K562 (cell line): ENCODE data around the gene ZBTB20. TPM values are rescaled to one million over a fixed set of nuclear protein-coding genes. Genes with fewer than 3 reads are reported as not detected.

Experiments used
- ATAC-seq: fragments of 200-7000 bp; cut with Tn5 transposase; 3 replicates; pipeline ENCODE4 v1.9.1; 2020; ENCODE audit warnings: moderate library complexity
- BruUV-seq: library from RNA; stranded (reverse); fragments of 400-500 nt; replicated peaks from 2 replicates; lab custom pipeline; 2021; lab: Mats Ljungman, UMichigan
- CTCF ChIA-PET: fragments of 300-600 bp; formaldehyde crosslinking; extraction: SDS; loops from one replicate; lab custom pipeline; 2021; ENCODE audit warnings: low intra/inter-chr PET ratio; lab: Yijun Ruan, JAX
- POLR2A ChIA-PET: fragments of 300-600, 350-650 bp; sonication (Branson Sonifier 250); formaldehyde crosslinking; extraction: SDS; loops from one replicate; lab custom pipeline; 2021; ENCODE audit warnings: antibody characterized with exemption, inconsistent platforms; lab: Yijun Ruan, JAX
- DNase-seq, 4 experiments: peaks; one replicate each; pipeline versions ENCODE4 v3.0.0 to v3.0.0-alpha.2; 2011 to 2018; ENCODE audit warnings: low spot score in 3 of 4, mixed read lengths in 3 of 4; ENCODE audit errors: extremely low read depth in 1 of 4
- FAIRE-seq: peaks from 2 replicates; lab custom pipeline; 2011; peaks lifted over from hg19 to GRCh38; lab: Jason Lieb, UNC
- H2AFZ ChIP-seq: 2 replicates; pipeline ENCODE4 v1.6.0; 2011; ENCODE audit warnings: low read depth, low read length, control low read depth, inconsistent platforms
- H3K27ac ChIP-seq: fragments of 200-600 bp; 3 replicates; pipeline ENCODE4 v1.8.0; 2011; ENCODE audit warnings: low read depth, mild to moderate bottlenecking, control low read depth, inconsistent platforms, low read length, moderate library complexity, mixed read lengths; ENCODE audit errors: extremely low read depth
- H3K27me3 ChIP-seq, 2 experiments: fragments of 300-600 bp in 1 of 2; 2 replicates in 1 of 2; 3 replicates in 1 of 2; pipeline versions ENCODE4 v1.6.0 to v1.8.0; 2011; ENCODE audit warnings: inconsistent platforms in 2 of 2, low read length in 2 of 2, mild to moderate bottlenecking in 1 of 2, mixed read lengths in 1 of 2, moderate library complexity in 1 of 2; ENCODE audit not compliant: control insufficient read depth in 2 of 2, insufficient read depth in 2 of 2
- H3K36me3 ChIP-seq: fragments of 300-600 bp; 3 replicates; pipeline ENCODE4 v1.8.0; 2011; ENCODE audit warnings: mild to moderate bottlenecking, low read length, inconsistent platforms; ENCODE audit not compliant: control insufficient read depth, insufficient read depth
- H3K4me1 ChIP-seq, 2 experiments: fragments of 200-600 bp in 1 of 2; replicated peaks in 1 of 2; 2 replicates in 1 of 2; 3 replicates in 1 of 2; pipeline versions ENCODE4 v1.5.1 to v1.8.0; 2011; ENCODE audit warnings: inconsistent platforms in 2 of 2, low read length in 2 of 2, mild to moderate bottlenecking in 1 of 2, mixed read lengths in 1 of 2, moderate library complexity in 1 of 2; ENCODE audit not compliant: control insufficient read depth in 2 of 2, insufficient read depth in 2 of 2
- H3K4me2 ChIP-seq: 2 replicates; pipeline ENCODE4 v1.6.1; 2011; ENCODE audit warnings: low read length, control low read depth, inconsistent platforms, mixed read lengths; ENCODE audit not compliant: insufficient read depth
- H3K4me3 ChIP-seq: fragments of 200-600 bp; sonication (generic), shearing (Covaris generic); 2 replicates; pipeline ENCODE4 v1.5.1; 2016; ENCODE audit warnings: control low read depth, inconsistent platforms
- H3K79me2 ChIP-seq: fragments of 200-600 bp; 3 replicates; pipeline ENCODE4 v1.8.0; 2011; ENCODE audit warnings: low read length, inconsistent platforms; ENCODE audit not compliant: control insufficient read depth, insufficient read depth
- H3K9ac ChIP-seq, 2 experiments: 2 replicates each; pipeline versions ENCODE4 v1.6.0 to v1.6.1; 2011; ENCODE audit warnings: low read depth in 2 of 2, low read length in 2 of 2, control low read depth in 1 of 2, inconsistent platforms in 1 of 2, mild to moderate bottlenecking in 1 of 2, mixed read lengths in 1 of 2; ENCODE audit not compliant: insufficient read depth in 1 of 2
- H3K9me1 ChIP-seq: one replicate; pipeline ENCODE4 v1.6.0; 2011; ENCODE audit warnings: inconsistent platforms, mild to moderate bottlenecking, low read length, moderate library complexity; ENCODE audit not compliant: control insufficient read depth, insufficient read depth
- H3K9me3 ChIP-seq: replicated peaks from 2 replicates; pipeline ENCODE4 v1.5.1; 2011; ENCODE audit warnings: low read depth, low read length, inconsistent platforms; ENCODE audit not compliant: control insufficient read depth, insufficient read depth
- H4K20me1 ChIP-seq: replicated peaks from 2 replicates; pipeline ENCODE4 v1.6.1; 2011; ENCODE audit warnings: low read length, inconsistent platforms, mixed read lengths; ENCODE audit not compliant: control insufficient read depth, insufficient read depth
- GTF2A2 ChIP-seq: IDR thresholded peaks from 2 replicates; pipeline ENCODE4 v1.6.1; 2016; ENCODE audit warnings: mild to moderate bottlenecking, missing genetic modification characterization, missing compliant biosample characterization
- HDAC8 ChIP-seq: fragments of 450-650 bp; IDR thresholded peaks from 2 replicates; pipeline ENCODE4 v1.6.1; 2016; ENCODE audit warnings: mild to moderate bottlenecking, missing genetic modification characterization, moderate library complexity, missing compliant biosample characterization
- ILK ChIP-seq: fragments of 450-650 bp; IDR thresholded peaks from 2 replicates; pipeline ENCODE4 v1.6.1; 2016; ENCODE audit warnings: missing genetic modification characterization, low read depth, mild to moderate bottlenecking, missing compliant biosample characterization, moderate library complexity, borderline replicate concordance
- JUNB ChIP-seq: fragments of 450-650 bp; formaldehyde crosslinking; conservative IDR thresholded peaks from 2 replicates; pipeline ENCODE4 v1.4.0; 2020; ENCODE audit warnings: mild to moderate bottlenecking
- L3MBTL2 ChIP-seq: fragments of 450-650 bp; IDR thresholded peaks from 2 replicates; pipeline ENCODE4 v1.6.1; 2016; ENCODE audit warnings: mild to moderate bottlenecking, moderate library complexity
- SNRNP70 ChIP-seq: fragments of 200-400 bp; formaldehyde crosslinking; optimal IDR thresholded peaks from 2 replicates; pipeline ENCODE3; 2017; ENCODE audit warnings: low read depth, low read length
- XRCC4 ChIP-seq: IDR thresholded peaks from one replicate; pipeline ENCODE4 v1.6.1; 2011; ENCODE audit not compliant: insufficient read depth, insufficient read length; ENCODE audit errors: extremely low read depth
- ZBTB43 ChIP-seq: sonication (generic); formaldehyde crosslinking; IDR thresholded peaks from 2 replicates; pipeline ENCODE4 v1.8.0; 2023; ENCODE audit warnings: mild to moderate bottlenecking, missing genetic modification reagents
- ZNF280A ChIP-seq: fragments of 450-650 bp; IDR thresholded peaks from 2 replicates; pipeline ENCODE4 v1.6.1; 2018; ENCODE audit warnings: mild to moderate bottlenecking, low read depth; ENCODE audit not compliant: partially characterized antibody
- ZNF384 ChIP-seq: IDR thresholded peaks from 2 replicates; pipeline ENCODE4 v1.6.1; 2012; ENCODE audit warnings: low read depth, low read length, improper control_type of control experiment
- ZNF444 ChIP-seq: fragments of 250-450 bp; sonication (Bioruptor Pico); IDR thresholded peaks from 2 replicates; pipeline ENCODE4 v1.4.0; 2020; ENCODE audit warnings: mild to moderate bottlenecking, moderate library complexity
- ZZZ3 ChIP-seq: fragments of 450-650 bp; IDR thresholded peaks from 2 replicates; pipeline ENCODE4 v1.6.1; 2016; ENCODE audit warnings: antibody characterized with exemption, mild to moderate bottlenecking, moderate library complexity
- WGBS: fragments of 100-300 bp; shearing (Covaris generic); methylation state at CpG from one replicate; pipeline ENCODE4 v1.1.6; 2016; ENCODE audit warnings: low coverage, mixed read lengths; ENCODE audit not compliant: insufficient coverage; ENCODE audit errors: missing lambda C conversion rate; 5-methylcytosine and 5-hydroxymethylcytosine counted together
- in situ Hi-C: fragments of 300-500 bp; cut with MboI; formaldehyde crosslinking; loops from 4 replicates; pipeline ENCODE4 v1.15.0; 2018; ENCODE audit warnings: inconsistent platforms, mixed read lengths
- intact Hi-C: fragments of 100-400 bp; cut with micrococcal nuclease; formaldehyde crosslinking; loops from 2 replicates; pipeline ENCODE4 v1.14.2; 2022
- polyA plus RNA-seq, 8 experiments: library from polyadenylated mRNA; depleted of rRNA in 4 of 8; stranded (reverse) in 5 of 8; unstranded in 3 of 8; fragments of >200 nt; fragmentation: Nextera tagmentation in 2 of 8; fragmentation: Illumina TruSeq in 1 of 8; extraction: Ambion mirVana in 2 of 8; extraction: Trizol in 1 of 8; gene quantifications; 2 replicates each; pipeline versions ENCODE4 v1.2.1 to v1.2.3, GENCODE V29; 2011 to 2014; ENCODE audit warnings: inconsistent platforms in 1 of 8, missing spikeins in 1 of 8
- total RNA-seq, 7 experiments: library from RNA; depleted of rRNA in 6 of 7; stranded (reverse); fragments of >200 nt in 6 of 7; fragmentation: Illumina TruSeq in 2 of 7; extraction: Trizol in 2 of 7; gene quantifications; 2 replicates each; pipeline versions ENCODE4 v1.2.1 to v1.2.3, GENCODE V29; 2011 to 2021; ENCODE audit warnings: low replicate concordance in 1 of 7
- TF ChIP-seq, protein P1 (sequence below): fragments of 450-650 bp; conservative IDR thresholded peaks from 2 replicates; pipeline ENCODE4 v1.6.1; 2016; ENCODE audit warnings: missing genetic modification characterization, low read depth, mild to moderate bottlenecking, control low read depth, missing compliant biosample characterization

ZBTB20 gene
- total and polyA plus RNA-seq, 9 of the 15 experiments (the other 6 are each of a cell fraction or from before 2014, with no cell fraction given), result 0.17 to 1.7 (median 0.45) TPM

DNA sequence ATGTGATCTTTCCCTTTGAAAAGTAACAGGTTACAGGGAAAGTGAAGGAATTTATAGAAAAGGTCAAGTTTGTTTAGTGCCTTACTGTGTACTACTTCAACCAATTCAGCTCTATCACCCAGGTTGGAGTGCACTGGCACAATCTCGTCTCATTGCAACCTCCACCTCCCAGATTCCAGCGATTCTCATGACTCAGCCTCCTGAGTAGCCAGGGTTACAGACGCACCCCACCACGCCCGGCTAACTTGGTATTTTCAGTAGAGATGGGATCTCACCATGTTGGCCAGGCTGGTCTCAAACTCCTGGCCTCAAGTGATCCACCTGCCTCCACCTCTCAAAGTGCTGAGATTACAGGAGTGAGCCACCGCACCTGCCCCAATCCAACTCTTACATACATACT, 279.7 kb downstream of the ZBTB20 start:
- intact Hi-C loops (no loop called here), in situ Hi-C loops (no loop called here)
- Histone ChIP-seq H3K4me3 (no peak overlapping the region), H3K9ac (no peak overlapping the region), H3K9me1 (no peaks in the 10 kb centered on the region), H2AFZ (no peak overlapping the region), H3K4me2 (no peak overlapping the region), H3K27ac (no peak overlapping the region), H3K4me1 (no peaks in the 10 kb centered on the region), H4K20me1 (no peaks in the 10 kb centered on the region), H3K9me3 (no peaks in the 10 kb centered on the region), H3K27me3 (no peaks in the 10 kb centered on the region), H3K36me3 (no peaks in the 10 kb centered on the region), H3K79me2 (no peaks in the 10 kb centered on the region)
- ATAC-seq, result no peak
- BruUV-seq, result no TSS peak
- no peak for TF ChIP-seq SNRNP70
- TF ChIP-seq, protein P1, sequence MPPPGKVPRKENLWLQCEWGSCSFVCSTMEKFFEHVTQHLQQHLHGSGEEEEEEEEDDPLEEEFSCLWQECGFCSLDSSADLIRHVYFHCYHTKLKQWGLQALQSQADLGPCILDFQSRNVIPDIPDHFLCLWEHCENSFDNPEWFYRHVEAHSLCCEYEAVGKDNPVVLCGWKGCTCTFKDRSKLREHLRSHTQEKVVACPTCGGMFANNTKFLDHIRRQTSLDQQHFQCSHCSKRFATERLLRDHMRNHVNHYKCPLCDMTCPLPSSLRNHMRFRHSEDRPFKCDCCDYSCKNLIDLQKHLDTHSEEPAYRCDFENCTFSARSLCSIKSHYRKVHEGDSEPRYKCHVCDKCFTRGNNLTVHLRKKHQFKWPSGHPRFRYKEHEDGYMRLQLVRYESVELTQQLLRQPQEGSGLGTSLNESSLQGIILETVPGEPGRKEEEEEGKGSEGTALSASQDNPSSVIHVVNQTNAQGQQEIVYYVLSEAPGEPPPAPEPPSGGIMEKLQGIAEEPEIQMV, result no peak
- TF ChIP-seq XRCC4, result no peak
- TF ChIP-seq ZZZ3, result no peak
- TF ChIP-seq ZNF280A, result no peak
- no peak for TF ChIP-seq ZNF384
- TF ChIP-seq L3MBTL2, result no peak
- no peak for TF ChIP-seq GTF2A2 (tag)
- no peak for TF ChIP-seq ZBTB43
- TF ChIP-seq ILK (tag), result no peak
- TF ChIP-seq HDAC8 (tag), result no peak
- TF ChIP-seq ZNF444, result no peak
- TF ChIP-seq JUNB (CRISPR knock-in tag), result no peak
- DNase-seq, result no peak
- 9% methylated on average over 6 of the region's 6 CpGs for WGBS
- FAIRE-seq, result no peak
- CTCF ChIA-PET, result no interaction called here
- POLR2A ChIA-PET, result no interaction called here
